ENCODE measurements around the gene LARGE2.

The LARGE2 gene

DNA sequence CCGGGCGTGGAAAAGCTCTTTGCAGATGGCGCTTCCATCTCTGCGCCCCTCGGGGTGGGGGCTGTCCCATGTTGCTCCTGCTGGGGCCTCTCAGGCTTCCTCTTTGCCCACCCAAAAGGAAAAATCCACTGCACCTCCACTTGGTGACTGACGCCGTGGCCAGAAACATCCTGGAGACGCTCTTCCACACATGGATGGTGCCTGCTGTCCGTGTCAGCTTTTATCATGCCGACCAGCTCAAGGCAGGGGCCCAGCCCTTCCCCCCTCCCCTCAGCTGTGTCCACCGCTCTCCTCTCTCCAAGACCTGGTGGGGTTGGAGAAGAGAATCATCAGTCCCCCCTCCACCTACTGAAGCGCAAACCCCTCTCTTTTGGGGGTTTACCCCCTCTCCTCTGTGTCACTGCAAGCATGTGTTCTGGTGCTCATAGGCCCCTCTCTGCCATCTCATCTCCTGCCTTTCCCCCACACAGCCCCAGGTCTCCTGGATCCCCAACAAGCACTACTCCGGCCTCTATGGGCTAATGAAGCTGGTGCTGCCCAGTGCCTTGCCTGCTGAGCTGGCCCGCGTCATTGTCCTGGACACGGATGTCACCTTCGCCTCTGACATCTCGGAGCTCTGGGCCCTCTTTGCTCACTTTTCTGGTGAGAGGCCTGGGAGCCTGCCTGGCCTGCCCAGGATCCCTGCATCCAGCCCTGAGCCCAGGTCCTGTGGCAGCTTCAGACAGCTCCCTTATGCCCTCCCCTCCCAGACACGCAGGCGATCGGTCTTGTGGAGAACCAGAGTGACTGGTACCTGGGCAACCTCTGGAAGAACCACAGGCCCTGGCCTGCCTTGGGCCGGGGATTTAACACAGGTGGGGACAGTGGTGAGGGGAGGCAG lies 1.8 kb downstream of the LARGE2 start:
- no peak overlapping the region for H3K27ac ChIP-seq
- no peaks in the 10 kb centered on the region for H3K27me3 ChIP-seq (ENCODE audit: insufficient read depth, low read depth, severe bottlenecking)
- H3K36me3 ChIP-seq: peaks cover 13% of the 10 kb centered on the region
- no peak for DNase-seq
- no peak overlapping the region for H3K4me3 ChIP-seq (ENCODE audit: low read depth, low read length)
- TF ChIP-seq CTCF (IDR thresholded peaks at IDR 0.05; ENCODE audit: low read depth, low read length): no peak
- no peaks in the 10 kb centered on the region for H3K9me3 ChIP-seq (ENCODE audit: severe bottlenecking)

GRCh38 chr11:45924927-45925326 lies 2.5 kb downstream of the LARGE2 start:
- Histone ChIP-seq H3K4me3 (ENCODE audit: low read depth, low read length) (no peak overlapping the region), H3K27me3 (ENCODE audit: insufficient read depth, low read depth, severe bottlenecking) (no peaks in the 10 kb centered on the region), H3K9me3 (ENCODE audit: severe bottlenecking) (no peaks in the 10 kb centered on the region), H3K36me3 (peaks cover 13% of the 10 kb centered on the region), H3K27ac (no peak overlapping the region)
- no peak for TF ChIP-seq CTCF (IDR thresholded peaks at IDR 0.05; ENCODE audit: low read depth, low read length)
- DNase-seq: no peak

DNA sequence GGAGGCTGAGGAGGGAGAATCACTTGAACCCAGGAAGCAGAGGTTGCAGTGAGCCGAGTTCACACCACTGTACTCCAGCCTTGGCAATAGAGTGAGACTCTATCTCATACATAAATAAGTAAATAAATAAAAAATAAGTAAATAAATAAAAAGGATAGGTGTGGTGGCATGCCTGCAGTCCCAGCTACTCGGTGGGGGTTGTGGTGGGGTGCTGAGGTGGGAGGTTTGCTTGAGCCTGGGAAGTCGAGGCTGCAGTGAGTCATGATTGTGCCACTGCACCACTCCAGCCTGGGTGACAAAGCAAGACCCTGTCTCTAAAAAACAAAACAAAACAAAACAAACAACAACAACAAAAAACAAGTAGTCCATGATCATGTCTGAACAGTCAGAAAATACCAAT lies 3.1 kb downstream of the LARGE2 start:
- Histone ChIP-seq H3K36me3 (peaks cover 13% of the 10 kb centered on the region), H3K27ac (no peak overlapping the region), H3K27me3 (ENCODE audit: insufficient read depth, low read depth, severe bottlenecking) (no peaks in the 10 kb centered on the region), H3K9me3 (ENCODE audit: severe bottlenecking) (no peaks in the 10 kb centered on the region), H3K4me3 (ENCODE audit: low read depth, low read length) (no peak overlapping the region)
- no peak for DNase-seq
- no peak for TF ChIP-seq CTCF (IDR thresholded peaks at IDR 0.05; ENCODE audit: low read depth, low read length)

GRCh38 chr11:45926001-45926401 lies 3.5 kb downstream of the LARGE2 start:
- Histone ChIP-seq H3K27ac (no peak overlapping the region), H3K27me3 (ENCODE audit: insufficient read depth, low read depth, severe bottlenecking) (no peaks in the 10 kb centered on the region), H3K36me3 (peaks cover 13% of the 10 kb centered on the region), H3K9me3 (ENCODE audit: severe bottlenecking) (no peaks in the 10 kb centered on the region), H3K4me3 (ENCODE audit: low read depth, low read length) (no peak overlapping the region)
- no peak for DNase-seq
- TF ChIP-seq CTCF (IDR thresholded peaks at IDR 0.05; ENCODE audit: low read depth, low read length): no peak

DNA sequence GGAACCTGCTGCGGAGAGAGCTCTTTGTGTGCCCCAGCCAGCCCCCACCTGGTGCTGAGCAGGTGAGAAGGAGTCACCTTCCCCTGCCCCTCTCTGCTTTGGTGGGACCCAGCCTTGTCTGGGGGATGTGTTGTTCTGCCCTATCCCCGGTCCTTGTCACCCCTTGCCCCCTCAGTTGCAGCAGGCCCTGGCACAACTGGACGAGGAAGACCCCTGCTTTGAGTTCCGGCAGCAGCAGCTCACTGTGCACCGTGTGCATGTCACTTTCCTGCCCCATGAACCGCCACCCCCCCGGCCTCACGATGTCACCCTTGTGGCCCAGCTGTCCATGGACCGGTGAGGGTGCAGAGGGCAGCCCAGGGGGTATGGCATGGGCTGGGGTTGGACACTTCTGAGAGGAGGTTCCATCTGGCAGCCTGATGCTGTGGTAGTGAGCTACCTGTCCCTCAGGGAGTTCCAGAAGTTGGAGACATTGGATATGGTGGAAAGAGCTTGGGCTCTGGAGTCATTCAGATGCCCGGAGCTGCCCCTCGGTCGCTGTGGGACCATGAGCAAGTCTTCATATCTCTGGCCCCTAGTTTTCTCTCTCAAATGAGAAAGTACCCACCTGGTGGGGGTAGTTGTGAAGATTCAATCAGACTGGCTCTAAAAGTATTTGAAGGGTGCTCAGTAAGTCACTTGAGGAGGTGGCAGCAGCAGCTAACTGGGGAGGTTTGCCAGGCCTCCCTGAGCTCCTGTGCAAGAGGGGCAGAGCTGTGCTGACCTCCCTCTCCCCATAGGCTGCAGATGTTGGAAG lies 4.3 kb downstream of the LARGE2 start:
- no peak for DNase-seq
- Histone ChIP-seq H3K9me3 (ENCODE audit: severe bottlenecking) (no peaks in the 10 kb centered on the region), H3K4me3 (ENCODE audit: low read depth, low read length) (no peak overlapping the region), H3K27me3 (ENCODE audit: insufficient read depth, low read depth, severe bottlenecking) (no peaks in the 10 kb centered on the region), H3K27ac (no peak overlapping the region), H3K36me3 (peaks cover 13% of the 10 kb centered on the region)
- no peak for TF ChIP-seq CTCF (IDR thresholded peaks at IDR 0.05; ENCODE audit: low read depth, low read length)
